A549 (cell line): ENCODE data around the gene PTH2. TPM values are rescaled to one million over a fixed set of nuclear protein-coding genes. Genes with fewer than 3 reads are reported as not detected.

Experiments
- ATAC-seq, 2 experiments: fragments of 200-7000 bp in 1 of 2; fragments of >200 bp in 1 of 2; cut with Nextera tagmentation in 1 of 2; cut with Tn5 transposase in 1 of 2; 3 replicates each; pipeline versions ENCODE4 v1.8.0 to v1.9.1; 2018 to 2020; ENCODE audit warnings: mild to moderate bottlenecking in 1 of 2, moderate library complexity in 1 of 2
- CTCF ChIA-PET: fragments of 300-600 bp; sonication (Branson Sonifier 250); formaldehyde crosslinking; extraction: SDS; loops from one replicate; lab custom pipeline; 2021; ENCODE audit warnings: antibody characterized with exemption, inconsistent platforms; lab: Yijun Ruan, JAX
- POLR2A ChIA-PET: fragments of 350-600 bp; formaldehyde crosslinking; extraction: SDS; loops from one replicate; lab custom pipeline; 2021; ENCODE audit warnings: antibody characterized with exemption, inconsistent platforms; lab: Yijun Ruan, JAX
- DNase-seq, 2 experiments: peaks; one replicate each; pipeline versions ENCODE4 v3.0.0 to v3.0.0-alpha.2; 2011 to 2016; ENCODE audit warnings: low read depth in 1 of 2, low spot score in 1 of 2
- FAIRE-seq: peaks from 2 replicates; lab custom pipeline; 2011; peaks lifted over from hg19 to GRCh38; lab: Jason Lieb, UNC
- H3K27ac ChIP-seq, 2 experiments: fragments of >200 bp; sonication (Bioruptor Twin); formaldehyde crosslinking; 3 replicates each; pipeline ENCODE4 v1.5.1; 2016 to 2017
- H3K4me1 ChIP-seq: fragments of >200 bp; sonication (Bioruptor Twin); formaldehyde crosslinking; 3 replicates; pipeline ENCODE4 v1.6.1; 2016
- H3K4me2 ChIP-seq: fragments of >200 bp; sonication (Bioruptor Twin); formaldehyde crosslinking; 3 replicates; pipeline ENCODE4 v1.6.1; 2016
- H3K4me3 ChIP-seq: fragments of >200 bp; sonication (Bioruptor Twin); formaldehyde crosslinking; 3 replicates; pipeline ENCODE4 v1.5.1; 2016
- H3K9me3 ChIP-seq: fragments of >200 bp; sonication (Bioruptor Twin); formaldehyde crosslinking; 3 replicates; pipeline ENCODE4 v1.6.1; 2016
- CBX2 ChIP-seq: fragments of 200-600 bp; sonication (generic); IDR thresholded peaks from 2 replicates; pipeline ENCODE4 v1.6.1; 2016; ENCODE audit warnings: low read depth, mild to moderate bottlenecking, borderline replicate concordance
- CBX8 ChIP-seq: fragments of 200-600 bp; sonication (generic); IDR thresholded peaks from 2 replicates; pipeline ENCODE4 v1.6.1; 2016
- CEBPB ChIP-seq, 2 experiments: fragments of >200 bp in 1 of 2; sonication (Bioruptor Twin) in 1 of 2; formaldehyde crosslinking in 1 of 2; IDR thresholded peaks; 2 replicates each; pipeline ENCODE4 v1.6.1; 2012 to 2016
- CHD4 ChIP-seq: fragments of 200-600 bp; sonication (generic); IDR thresholded peaks from 2 replicates; pipeline ENCODE4 v1.6.1; 2016; ENCODE audit warnings: antibody characterized with exemption, mild to moderate bottlenecking, borderline replicate concordance
- EHF ChIP-seq: fragments of 250-450 bp; sonication (Bioruptor Pico); IDR thresholded peaks from 2 replicates; pipeline ENCODE4 v1.5.0; 2020; ENCODE audit warnings: mild to moderate bottlenecking
- EHMT2 ChIP-seq: fragments of 200-600 bp; sonication (generic); IDR thresholded peaks from 2 replicates; pipeline ENCODE4 v1.6.1; 2016; ENCODE audit warnings: antibody characterized with exemption, low read depth, mild to moderate bottlenecking, moderate library complexity
- FOSB ChIP-seq: fragments of 250-450 bp; sonication (Bioruptor Pico); IDR thresholded peaks from 2 replicates; pipeline ENCODE4 v1.5.0; 2020; ENCODE audit warnings: mild to moderate bottlenecking, moderate library complexity
- FOSL2 ChIP-seq, 2 experiments: fragments of 450-650 bp in 1 of 2; fragments of >200 bp in 1 of 2; sonication (Bioruptor Twin) in 1 of 2; formaldehyde crosslinking; IDR thresholded peaks; 2 replicates each; pipeline versions ENCODE4 v1.5.0 to v1.6.1; 2016 to 2020; ENCODE audit warnings: mild to moderate bottlenecking in 1 of 2, moderate library complexity in 1 of 2
- FOXS1 ChIP-seq: fragments of 250-450 bp; sonication (Bioruptor Pico); IDR thresholded peaks from 2 replicates; pipeline ENCODE4 v1.5.0; 2020; ENCODE audit warnings: mild to moderate bottlenecking, moderate library complexity
- GATA3 ChIP-seq: IDR thresholded peaks from 2 replicates; pipeline ENCODE4 v1.6.1; 2012; ENCODE audit warnings: borderline replicate concordance
- HDAC2 ChIP-seq: fragments of 200-600 bp; sonication (generic); IDR thresholded peaks from 2 replicates; pipeline ENCODE4 v1.6.1; 2016
- HEYL ChIP-seq: fragments of 250-450 bp; sonication (Bioruptor Pico); IDR thresholded peaks from 2 replicates; pipeline ENCODE4 v1.8.0; 2021; ENCODE audit warnings: mild to moderate bottlenecking, moderate library complexity
- HOXB5 ChIP-seq: fragments of 250-450 bp; sonication (Bioruptor Pico); IDR thresholded peaks from 2 replicates; pipeline ENCODE4 v1.5.0; 2020; ENCODE audit warnings: mild to moderate bottlenecking, moderate library complexity
- PHF8 ChIP-seq: fragments of 200-600 bp; sonication (generic); IDR thresholded peaks from 2 replicates; pipeline ENCODE4 v1.6.1; 2016; ENCODE audit warnings: low read depth, mild to moderate bottlenecking, antibody characterized with exemption, moderate library complexity, borderline replicate concordance
- RAD21 ChIP-seq, 2 experiments: fragments of >200 bp in 1 of 2; sonication (Bioruptor Twin) in 1 of 2; formaldehyde crosslinking in 1 of 2; IDR thresholded peaks in 1 of 2; conservative IDR thresholded peaks in 1 of 2; 2 replicates in 1 of 2; 3 replicates in 1 of 2; pipeline ENCODE4 v1.6.1; 2012 to 2018; ENCODE audit warnings: inconsistent platforms in 1 of 2
- RARB ChIP-seq: fragments of 250-450 bp; sonication (Bioruptor Pico); IDR thresholded peaks from 2 replicates; pipeline ENCODE4 v1.8.0; 2021; ENCODE audit warnings: mild to moderate bottlenecking, moderate library complexity
- TFCP2L1 ChIP-seq: fragments of 250-450 bp; sonication (Bioruptor Pico); IDR thresholded peaks from 2 replicates; pipeline ENCODE4 v1.5.0; 2021; ENCODE audit warnings: mild to moderate bottlenecking
- TP53 ChIP-seq: fragments of 250-450 bp; sonication (Bioruptor Pico); IDR thresholded peaks from 2 replicates; pipeline ENCODE4 v1.5.0; 2021; ENCODE audit warnings: mild to moderate bottlenecking, moderate library complexity
- WGBS: methylation state at CpG from one replicate; pipeline ENCODE4 v1.1.6; 2017; ENCODE audit errors: missing lambda C conversion rate; 5-methylcytosine and 5-hydroxymethylcytosine counted together
- polyA plus RNA-seq, 4 experiments: library from polyadenylated mRNA; depleted of rRNA in 3 of 4; stranded (reverse); fragments of >200 nt; fragmentation: RNase III in 1 of 4; extraction: RNeasy Plus Mini Kit Qiagen cat#74134 plus additional on column Dnase treatment in 1 of 4; gene quantifications; 2 replicates in 3 of 4; 3 replicates in 1 of 4; pipeline ENCODE4 v1.2.3, GENCODE V29; 2011 to 2017
- TF ChIP-seq, protein P1 (sequence below): fragments of 250-450 bp; sonication (Bioruptor Pico); IDR thresholded peaks from 2 replicates; pipeline ENCODE4 v1.5.0; 2021; ENCODE audit warnings: mild to moderate bottlenecking, moderate library complexity, borderline replicate concordance
- TF ChIP-seq, protein P2 (sequence below): fragments of 200-600 bp; sonication (generic); IDR thresholded peaks from 2 replicates; pipeline ENCODE4 v1.6.1; 2016; ENCODE audit warnings: antibody characterized with exemption, mild to moderate bottlenecking, moderate library complexity
- TF ChIP-seq, protein P3 (sequence below): IDR thresholded peaks from 2 replicates; pipeline ENCODE4 v1.6.1; 2012
- TF ChIP-seq, protein P4 (sequence below): fragments of 250-450 bp; sonication (Bioruptor Pico); IDR thresholded peaks from 2 replicates; pipeline ENCODE4 v1.5.0; 2020; ENCODE audit warnings: low read depth, mild to moderate bottlenecking, moderate library complexity

PTH2 gene
- polyA plus RNA-seq, 2 of the 4 experiments (the other 2 are of a cell fraction), result not detected

DNA sequence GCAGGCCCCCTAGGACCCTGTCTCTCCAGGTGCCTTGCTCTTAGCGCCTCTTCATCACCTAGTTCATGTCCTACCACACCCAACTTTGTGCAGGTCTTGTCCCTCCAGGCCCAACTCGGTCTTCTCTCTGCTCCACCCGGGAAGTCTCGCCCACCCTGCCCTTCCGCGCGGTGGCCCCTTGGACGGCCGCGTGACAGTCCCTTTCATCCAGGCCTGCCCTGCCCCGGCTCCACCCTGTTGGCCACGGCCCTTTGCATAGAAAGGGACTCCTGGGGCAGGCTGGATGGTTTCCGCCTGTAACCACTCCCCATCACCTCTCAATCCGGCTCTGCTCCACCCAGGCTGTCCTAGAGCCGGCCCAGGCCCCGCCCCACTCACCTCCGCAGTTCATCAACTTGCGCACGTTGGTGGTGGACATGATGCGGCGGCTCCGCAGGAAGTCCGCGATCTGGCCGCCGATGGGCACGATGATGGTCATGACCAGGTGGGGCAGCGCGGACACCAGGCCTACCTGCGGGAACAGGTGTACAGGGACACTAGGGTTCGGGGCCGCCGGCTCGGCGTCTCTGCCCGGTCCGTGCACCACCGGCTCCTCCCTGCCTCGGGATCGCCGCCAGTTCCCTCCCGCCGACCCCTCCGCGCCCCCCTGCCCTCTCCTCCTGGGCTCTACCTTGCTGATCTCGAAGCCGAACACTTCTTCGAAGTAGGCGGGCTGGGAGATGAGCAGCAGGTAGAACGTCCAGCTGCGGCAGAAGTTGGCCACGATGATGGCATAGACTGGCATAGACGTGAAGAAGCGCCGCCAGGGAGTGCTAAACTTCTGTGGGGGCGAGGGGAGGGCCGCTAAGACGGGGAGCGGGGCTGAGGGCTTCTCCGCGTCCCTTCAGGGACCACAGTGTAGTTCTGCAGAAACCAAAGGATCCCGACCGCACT, 9.2 kb upstream of the PTH2 start:
- DNase-seq (no peak), ATAC-seq (no peak), FAIRE-seq (no peak)
- no peak overlapping the region for H3K4me2 ChIP-seq
- no peak overlapping the region for H3K4me3 ChIP-seq
- ChIA-PET POLR2A (no interaction called here), CTCF (interaction anchor here (0.7 to 13.8 kb wide), 11 partner anchors 8 to 234 kb away, joined by 3 to 141 read pairs (median 6); partner anchors contain the start of gene GFY)
- TF ChIP-seq, protein P1, sequence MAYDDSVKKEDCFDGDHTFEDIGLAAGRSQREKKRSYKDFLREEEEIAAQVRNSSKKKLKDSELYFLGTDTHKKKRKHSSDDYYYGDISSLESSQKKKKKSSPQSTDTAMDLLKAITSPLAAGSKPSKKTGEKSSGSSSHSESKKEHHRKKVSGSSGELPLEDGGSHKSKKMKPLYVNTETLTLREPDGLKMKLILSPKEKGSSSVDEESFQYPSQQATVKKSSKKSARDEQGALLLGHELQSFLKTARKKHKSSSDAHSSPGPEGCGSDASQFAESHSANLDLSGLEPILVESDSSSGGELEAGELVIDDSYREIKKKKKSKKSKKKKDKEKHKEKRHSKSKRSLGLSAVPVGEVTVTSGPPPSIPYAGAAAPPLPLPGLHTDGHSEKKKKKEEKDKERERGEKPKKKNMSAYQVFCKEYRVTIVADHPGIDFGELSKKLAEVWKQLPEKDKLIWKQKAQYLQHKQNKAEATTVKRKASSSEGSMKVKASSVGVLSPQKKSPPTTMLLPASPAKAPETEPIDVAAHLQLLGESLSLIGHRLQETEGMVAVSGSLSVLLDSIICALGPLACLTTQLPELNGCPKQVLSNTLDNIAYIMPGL (CRISPR knock-in tag), result no peak
- no peak for TF ChIP-seq CBX8
- no peak for TF ChIP-seq HDAC2
- TF ChIP-seq TP53 (CRISPR knock-in tag), result no peak
- TF ChIP-seq, protein P2, sequence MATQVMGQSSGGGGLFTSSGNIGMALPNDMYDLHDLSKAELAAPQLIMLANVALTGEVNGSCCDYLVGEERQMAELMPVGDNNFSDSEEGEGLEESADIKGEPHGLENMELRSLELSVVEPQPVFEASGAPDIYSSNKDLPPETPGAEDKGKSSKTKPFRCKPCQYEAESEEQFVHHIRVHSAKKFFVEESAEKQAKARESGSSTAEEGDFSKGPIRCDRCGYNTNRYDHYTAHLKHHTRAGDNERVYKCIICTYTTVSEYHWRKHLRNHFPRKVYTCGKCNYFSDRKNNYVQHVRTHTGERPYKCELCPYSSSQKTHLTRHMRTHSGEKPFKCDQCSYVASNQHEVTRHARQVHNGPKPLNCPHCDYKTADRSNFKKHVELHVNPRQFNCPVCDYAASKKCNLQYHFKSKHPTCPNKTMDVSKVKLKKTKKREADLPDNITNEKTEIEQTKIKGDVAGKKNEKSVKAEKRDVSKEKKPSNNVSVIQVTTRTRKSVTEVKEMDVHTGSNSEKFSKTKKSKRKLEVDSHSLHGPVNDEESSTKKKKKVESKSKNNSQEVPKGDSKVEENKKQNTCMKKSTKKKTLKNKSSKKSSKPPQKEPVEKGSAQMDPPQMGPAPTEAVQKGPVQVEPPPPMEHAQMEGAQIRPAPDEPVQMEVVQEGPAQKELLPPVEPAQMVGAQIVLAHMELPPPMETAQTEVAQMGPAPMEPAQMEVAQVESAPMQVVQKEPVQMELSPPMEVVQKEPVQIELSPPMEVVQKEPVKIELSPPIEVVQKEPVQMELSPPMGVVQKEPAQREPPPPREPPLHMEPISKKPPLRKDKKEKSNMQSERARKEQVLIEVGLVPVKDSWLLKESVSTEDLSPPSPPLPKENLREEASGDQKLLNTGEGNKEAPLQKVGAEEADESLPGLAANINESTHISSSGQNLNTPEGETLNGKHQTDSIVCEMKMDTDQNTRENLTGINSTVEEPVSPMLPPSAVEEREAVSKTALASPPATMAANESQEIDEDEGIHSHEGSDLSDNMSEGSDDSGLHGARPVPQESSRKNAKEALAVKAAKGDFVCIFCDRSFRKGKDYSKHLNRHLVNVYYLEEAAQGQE, result no peak
- TF ChIP-seq CEBPB (IDR thresholded peaks at IDR 0.05), result no peak
- TF ChIP-seq FOXS1 (CRISPR knock-in tag), result no peak
- TF ChIP-seq CHD4, result no peak
- TF ChIP-seq FOSL2 (IDR thresholded peaks at IDR 0.05), result no peak
- TF ChIP-seq FOSL2 (CRISPR knock-in tag; IDR thresholded peaks at IDR 0.05), result no peak
- TF ChIP-seq CBX2, result no peak
- TF ChIP-seq TFCP2L1 (CRISPR knock-in tag), result no peak
- no peak for TF ChIP-seq RAD21 (conservative IDR thresholded peaks at IDR 0.05 in 1 of 2, IDR thresholded peaks at IDR 0.05 in 1 of 2)
- TF ChIP-seq HOXB5, result no peak
- TF ChIP-seq HEYL, result no peak
- H3K4me1 ChIP-seq, result peaks cover 11% of the 10 kb centered on the region
- no peaks in the 10 kb centered on the region; the same call in 2 of the 3 replicates for H3K9me3 ChIP-seq
- WGBS, result 71% methylated on average over 59 of the region's 63 CpGs
- H3K27ac ChIP-seq, result no peak overlapping the region

DNA sequence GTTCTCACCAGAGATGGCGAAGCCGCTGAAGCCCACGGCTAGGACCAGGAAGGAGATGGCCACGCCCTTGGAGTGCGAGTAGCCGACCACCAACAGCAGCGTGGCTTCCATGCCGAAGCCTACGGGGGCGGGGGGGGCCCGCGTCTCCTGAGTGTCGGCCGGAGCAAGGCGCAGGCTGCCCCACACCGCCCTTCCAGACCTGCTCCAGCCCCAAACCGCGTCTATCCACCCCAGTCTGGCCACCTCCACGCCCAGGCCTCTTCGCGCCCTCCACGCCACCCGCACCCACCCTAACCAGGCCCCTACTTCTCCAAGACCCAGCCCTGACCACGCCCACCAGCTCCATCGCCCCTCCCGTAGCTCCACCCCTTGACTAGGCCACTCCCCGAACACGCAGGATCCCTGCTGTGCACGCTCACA, 8.1 kb upstream of the PTH2 start:
- 79% methylated on average over 23 of the region's 29 CpGs for WGBS
- DNase-seq (peak in 1 of 2 experiments; percentile 56), FAIRE-seq (no peak)
- TF ChIP-seq FOSB (CRISPR knock-in tag) (no peak), EHF (CRISPR knock-in tag) (no peak), GATA3 (no peak), FOSL2 (IDR thresholded peaks at IDR 0.05) (no peak), FOSL2 (CRISPR knock-in tag; IDR thresholded peaks at IDR 0.05) (no peak), PHF8 (no peak), RARB (no peak), RAD21 (conservative IDR thresholded peaks at IDR 0.05 in 1 of 2, IDR thresholded peaks at IDR 0.05 in 1 of 2) (no peak), TP53 (CRISPR knock-in tag) (no peak), EHMT2 (no peak)
- TF ChIP-seq, protein P2, result no peak
- TF ChIP-seq, protein P3, sequence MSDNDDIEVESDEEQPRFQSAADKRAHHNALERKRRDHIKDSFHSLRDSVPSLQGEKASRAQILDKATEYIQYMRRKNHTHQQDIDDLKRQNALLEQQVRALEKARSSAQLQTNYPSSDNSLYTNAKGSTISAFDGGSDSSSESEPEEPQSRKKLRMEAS, result no peak
- TF ChIP-seq, protein P4, sequence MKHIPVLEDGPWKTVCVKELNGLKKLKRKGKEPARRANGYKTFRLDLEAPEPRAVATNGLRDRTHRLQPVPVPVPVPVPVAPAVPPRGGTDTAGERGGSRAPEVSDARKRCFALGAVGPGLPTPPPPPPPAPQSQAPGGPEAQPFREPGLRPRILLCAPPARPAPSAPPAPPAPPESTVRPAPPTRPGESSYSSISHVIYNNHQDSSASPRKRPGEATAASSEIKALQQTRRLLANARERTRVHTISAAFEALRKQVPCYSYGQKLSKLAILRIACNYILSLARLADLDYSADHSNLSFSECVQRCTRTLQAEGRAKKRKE (CRISPR knock-in tag), result no peak
- TF ChIP-seq, all 56 proteins: peak for 0
- no peak for ATAC-seq
- H3K4me3 ChIP-seq, result no peak overlapping the region
- H3K27ac ChIP-seq, result no peak overlapping the region
- peaks cover 15% of the 10 kb centered on the region for H3K4me1 ChIP-seq
- POLR2A ChIA-PET, result no interaction called here
- CTCF ChIA-PET, result interaction anchor here (0.7 to 13.8 kb wide), 8 partner anchors 10 to 333 kb away, joined by 3 to 141 read pairs (median 6); no protein-coding TSS in a partner anchor
- H3K4me2 ChIP-seq, result no peak overlapping the region
- no peaks in the 10 kb centered on the region; the same call in 2 of the 3 replicates for H3K9me3 ChIP-seq
